ENCODE measurements around the gene SLC27A1. TPM values are rescaled to one million over a fixed set of nuclear protein-coding genes. Genes with fewer than 3 reads are reported as not detected.

The SLC27A1 gene
- total RNA-seq, 1 donor from 2014 or later = 22.1 TPM

DNA sequence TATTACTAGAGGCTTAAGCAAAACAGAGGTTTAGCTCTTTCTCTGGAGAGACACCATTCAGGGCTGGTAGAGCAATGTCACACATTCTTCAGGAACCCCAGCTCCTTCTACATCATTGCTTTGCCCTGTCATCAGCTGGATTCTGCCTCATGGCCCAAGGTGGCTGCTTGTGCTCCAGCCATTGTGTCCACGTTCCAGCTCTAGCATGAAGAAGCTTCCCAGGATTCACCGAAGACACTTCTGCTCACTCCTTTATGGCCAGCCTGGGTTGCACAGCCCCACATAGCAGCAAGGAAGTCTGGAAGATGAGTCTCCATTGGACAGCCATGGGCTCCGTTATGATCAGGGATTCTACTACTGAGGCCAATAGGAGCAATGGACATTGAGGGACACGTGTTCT lies 54.3 kb downstream of the SLC27A1 start:
- TF ChIP-seq POLR2AphosphoS5 (IDR thresholded peaks at IDR 0.05; ENCODE audit: insufficient read depth in 1 of 2, low read depth in 1 of 2) = no peak
- TF ChIP-seq POLR2A (IDR thresholded peaks at IDR 0.05) = no peak
- TF ChIP-seq, protein P1, sequence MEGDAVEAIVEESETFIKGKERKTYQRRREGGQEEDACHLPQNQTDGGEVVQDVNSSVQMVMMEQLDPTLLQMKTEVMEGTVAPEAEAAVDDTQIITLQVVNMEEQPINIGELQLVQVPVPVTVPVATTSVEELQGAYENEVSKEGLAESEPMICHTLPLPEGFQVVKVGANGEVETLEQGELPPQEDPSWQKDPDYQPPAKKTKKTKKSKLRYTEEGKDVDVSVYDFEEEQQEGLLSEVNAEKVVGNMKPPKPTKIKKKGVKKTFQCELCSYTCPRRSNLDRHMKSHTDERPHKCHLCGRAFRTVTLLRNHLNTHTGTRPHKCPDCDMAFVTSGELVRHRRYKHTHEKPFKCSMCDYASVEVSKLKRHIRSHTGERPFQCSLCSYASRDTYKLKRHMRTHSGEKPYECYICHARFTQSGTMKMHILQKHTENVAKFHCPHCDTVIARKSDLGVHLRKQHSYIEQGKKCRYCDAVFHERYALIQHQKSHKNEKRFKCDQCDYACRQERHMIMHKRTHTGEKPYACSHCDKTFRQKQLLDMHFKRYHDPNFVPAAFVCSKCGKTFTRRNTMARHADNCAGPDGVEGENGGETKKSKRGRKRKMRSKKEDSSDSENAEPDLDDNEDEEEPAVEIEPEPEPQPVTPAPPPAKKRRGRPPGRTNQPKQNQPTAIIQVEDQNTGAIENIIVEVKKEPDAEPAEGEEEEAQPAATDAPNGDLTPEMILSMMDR (IDR thresholded peaks at IDR 0.05) = no peak
- no peak overlapping the region for H3K27ac ChIP-seq
- no peaks in the 10 kb centered on the region for H3K27me3 ChIP-seq
- intact Hi-C loops (cut with DNase I) = no loop called here
- H3K9me3 ChIP-seq = no peaks in the 10 kb centered on the region
- H3K4me1 ChIP-seq = no peaks in the 10 kb centered on the region
- no peak for DNase-seq (ENCODE audit: extremely low spot score in 2 of 2)
- H3K36me3 ChIP-seq = peaks cover 0 to 9% of the 10 kb centered on the region in 2 donors
- no peak overlapping the region for H3K4me3 ChIP-seq

DNA sequence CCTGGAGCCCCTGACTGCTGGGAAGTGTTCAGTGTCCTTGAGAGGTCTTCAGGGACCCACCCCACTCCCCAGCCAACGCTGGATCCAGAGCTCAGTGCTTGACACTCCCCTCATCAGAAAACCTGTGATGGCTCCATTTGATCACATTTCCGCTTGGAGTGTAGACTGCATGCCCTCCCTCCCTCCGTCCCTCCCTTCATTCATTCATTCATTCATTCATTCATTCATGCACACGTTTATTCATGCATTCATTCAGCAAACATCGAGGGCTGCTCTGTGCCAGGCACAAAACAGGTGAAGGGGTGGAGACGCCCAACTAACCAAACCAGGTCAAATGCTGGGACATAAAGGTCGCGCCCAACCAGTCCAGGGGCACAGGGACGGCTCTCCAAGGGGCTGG lies 54.8 kb downstream of the SLC27A1 start:
- intact Hi-C loops (cut with DNase I) = no loop called here
- no peak for DNase-seq (ENCODE audit: extremely low spot score in 2 of 2)
- Histone ChIP-seq H3K27ac (no peak overlapping the region), H3K27me3 (no peaks in the 10 kb centered on the region), H3K4me3 (no peak overlapping the region), H3K36me3 (peaks cover 0 to 9% of the 10 kb centered on the region in 2 donors), H3K9me3 (no peaks in the 10 kb centered on the region), H3K4me1 (no peaks in the 10 kb centered on the region)
- TF ChIP-seq, protein P1 (IDR thresholded peaks at IDR 0.05) = no peak
- no peak for TF ChIP-seq POLR2AphosphoS5 (IDR thresholded peaks at IDR 0.05; ENCODE audit: insufficient read depth in 1 of 2, low read depth in 1 of 2)
- TF ChIP-seq POLR2A (IDR thresholded peaks at IDR 0.05) = no peak

DNA sequence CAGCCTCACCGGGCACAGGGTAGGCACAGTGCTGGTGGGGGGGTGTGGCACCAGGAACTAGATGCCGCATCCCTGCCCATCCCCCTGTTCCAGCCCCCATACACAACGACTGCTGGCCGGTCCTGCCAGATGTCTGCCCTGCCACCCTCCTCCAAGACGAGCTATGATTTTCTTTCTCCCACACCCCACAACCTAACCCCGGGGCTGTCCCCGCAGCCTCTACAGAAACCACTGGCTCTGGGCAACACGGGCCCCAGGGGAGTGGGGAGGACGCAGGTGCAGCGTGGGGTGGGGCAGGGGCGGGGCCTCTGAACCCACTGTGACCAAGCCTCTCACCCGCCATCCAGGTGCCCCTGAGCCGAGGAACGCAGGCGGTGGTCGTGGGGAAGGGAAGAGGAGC lies 56.6 kb downstream of the SLC27A1 start:
- DNase-seq (ENCODE audit: extremely low spot score in 2 of 2) = no peak
- H3K9me3 ChIP-seq = no peaks in the 10 kb centered on the region
- no peaks in the 10 kb centered on the region for H3K27me3 ChIP-seq
- TF ChIP-seq, protein P1 (IDR thresholded peaks at IDR 0.05) = no peak
- TF ChIP-seq POLR2AphosphoS5 (IDR thresholded peaks at IDR 0.05; ENCODE audit: insufficient read depth in 1 of 2, low read depth in 1 of 2) (no peak), POLR2A (IDR thresholded peaks at IDR 0.05) (no peak)
- no peaks in the 10 kb centered on the region for H3K4me1 ChIP-seq
- intact Hi-C loops (cut with DNase I) = no loop called here
- H3K36me3 ChIP-seq = no peaks in the 10 kb centered on the region
- no peak overlapping the region for H3K27ac ChIP-seq
- H3K4me3 ChIP-seq = no peak overlapping the region

DNA sequence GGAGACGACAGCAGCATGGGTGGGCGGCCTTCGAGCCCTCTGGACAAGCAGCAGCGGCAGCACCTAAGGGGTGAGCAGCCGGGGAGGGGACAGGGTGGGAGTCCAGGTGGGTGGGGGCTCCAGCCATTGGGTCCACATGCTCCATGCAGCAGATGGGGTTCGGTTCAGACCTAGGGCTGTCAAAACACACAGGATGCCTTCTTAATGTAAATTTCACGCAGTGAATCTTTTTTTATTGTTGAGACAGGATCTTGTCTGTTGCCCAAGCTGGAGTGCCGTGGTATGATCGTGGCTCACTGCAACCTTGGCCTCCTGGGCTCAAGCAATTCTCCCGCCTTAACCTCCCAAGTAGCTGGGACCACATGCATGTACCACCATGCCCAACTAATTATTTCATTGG lies 57.0 kb downstream of the SLC27A1 start:
- Histone ChIP-seq H3K27me3 (no peaks in the 10 kb centered on the region), H3K4me3 (no peak overlapping the region), H3K36me3 (no peaks in the 10 kb centered on the region), H3K4me1 (no peaks in the 10 kb centered on the region), H3K27ac (no peak overlapping the region), H3K9me3 (no peaks in the 10 kb centered on the region)
- DNase-seq (ENCODE audit: extremely low spot score in 2 of 2) = no peak
- intact Hi-C loops (cut with DNase I) = no loop called here
- TF ChIP-seq POLR2AphosphoS5 (IDR thresholded peaks at IDR 0.05; ENCODE audit: insufficient read depth in 1 of 2, low read depth in 1 of 2) = no peak
- TF ChIP-seq POLR2A (IDR thresholded peaks at IDR 0.05) = no peak
- TF ChIP-seq, protein P1 (IDR thresholded peaks at IDR 0.05) = no peak

DNA sequence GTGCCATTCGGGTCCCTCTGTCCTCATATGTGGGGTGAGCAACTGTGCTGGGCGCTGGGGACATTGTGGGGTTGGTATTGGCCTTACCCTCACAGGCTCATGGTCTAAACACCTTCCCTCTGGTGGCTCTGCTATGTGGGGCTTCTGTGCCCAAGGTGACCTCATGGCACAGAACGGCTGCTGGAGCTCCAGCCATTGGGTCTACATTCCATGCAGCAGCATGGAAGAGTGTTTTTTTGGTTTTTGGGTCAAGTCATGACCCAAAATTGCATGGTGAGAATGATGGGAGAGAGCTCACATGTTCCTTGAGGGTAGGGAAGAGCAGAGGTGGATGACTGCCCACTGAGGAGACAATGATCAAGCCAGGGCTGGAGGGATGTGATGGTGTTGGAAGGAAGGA lies 58.3 kb downstream of the SLC27A1 start:
- intact Hi-C loops (cut with DNase I) = no loop called here
- TF ChIP-seq POLR2AphosphoS5 (IDR thresholded peaks at IDR 0.05; ENCODE audit: insufficient read depth in 1 of 2, low read depth in 1 of 2) (no peak), POLR2A (IDR thresholded peaks at IDR 0.05) (no peak)
- TF ChIP-seq, protein P1 (IDR thresholded peaks at IDR 0.05) = no peak

More for the DNA sequence above, 58.3 kb downstream of the SLC27A1 start:
- DNase-seq (ENCODE audit: extremely low spot score in 2 of 2) = no peak
- no peaks in the 10 kb centered on the region for H3K36me3 ChIP-seq
- H3K27me3 ChIP-seq = no peaks in the 10 kb centered on the region
- H3K27ac ChIP-seq = no peak overlapping the region
- no peak overlapping the region for H3K4me3 ChIP-seq
- no peaks in the 10 kb centered on the region for H3K9me3 ChIP-seq
- H3K4me1 ChIP-seq = no peaks in the 10 kb centered on the region

Data from vagina (tissue), 2 donors.